Stimulated activated CD4-positive, alpha-beta T cell treated with anti-CD3 and anti-CD28 coated beads, Interleukin-15, amount 100 ng/mL, for 48 hours (primary cell): ENCODE data around the gene NEDD9.

Experiments
- DNase-seq, 2 donors: peaks; one replicate each; pipeline ENCODE4 v3.0.0-alpha.2; 2020; ENCODE audit warnings: low read depth in 2 of 2

Gene NEDD9

GRCh38 chr6:11181478-11182136, 50.9 kb downstream of the NEDD9 start:
- no peak for DNase-seq

GRCh38 chr6:11179419-11180202, 52.9 kb downstream of the NEDD9 start:
- DNase-seq, result no peak

- DNase-seq, result no peak
These were observed 53.4 kb downstream of the NEDD9 start for GRCh38 chr6:11179088-11179418.

GRCh38 chr6:11177271-11177670, 55.2 kb downstream of the NEDD9 start:
- DNase-seq, result no peak

- DNase-seq, result no peak
These were observed 58.2 kb downstream of the NEDD9 start for GRCh38 chr6:11174242-11174611.

- DNase-seq, result peak; percentile 43 to 67
These were observed 59.8 kb downstream of the NEDD9 start for GRCh38 chr6:11172501-11173327.

GRCh38 chr6:11171952-11172351, 60.5 kb downstream of the NEDD9 start:
- DNase-seq, result no peak

- DNase-seq, result no peak
These were observed 64.3 kb downstream of the NEDD9 start for GRCh38 chr6:11168091-11168635.

GRCh38 chr6:11166948-11167347, 65.5 kb downstream of the NEDD9 start:
- no peak for DNase-seq

- DNase-seq, result no peak
These were observed 67.5 kb downstream of the NEDD9 start for GRCh38 chr6:11164717-11165646.

- DNase-seq, result no peak
These were observed 68.5 kb downstream of the NEDD9 start for GRCh38 chr6:11163932-11164331.

- DNase-seq, result no peak
These were observed 70.2 kb downstream of the NEDD9 start for GRCh38 chr6:11162262-11162661.

- DNase-seq, result no peak
These were observed 71.2 kb downstream of the NEDD9 start for GRCh38 chr6:11161031-11161956.

GRCh38 chr6:11160199-11160598, 72.3 kb downstream of the NEDD9 start:
- DNase-seq, result no peak

- no peak for DNase-seq
These were observed 76.9 kb downstream of the NEDD9 start for GRCh38 chr6:11155589-11155988.

- DNase-seq, result no peak
These were observed 79.0 kb downstream of the NEDD9 start for GRCh38 chr6:11153447-11153846.

- DNase-seq, result no peak
These were observed 79.9 kb downstream of the NEDD9 start for GRCh38 chr6:11152581-11152980.

GRCh38 chr6:11151488-11151887, 81.0 kb downstream of the NEDD9 start:
- no peak for DNase-seq

- DNase-seq, result no peak
These were observed 82.9 kb downstream of the NEDD9 start for GRCh38 chr6:11149551-11149950.

GRCh38 chr6:11146117-11146826, 86.2 kb downstream of the NEDD9 start:
- DNase-seq, result no peak
